DND-41 (cell line): ENCODE results near the gene ADAMTS12.

Experiments used
- EZH2 ChIP-seq: IDR thresholded peaks from 3 replicates; pipeline ENCODE4 v1.6.1; 2012; ENCODE audit warnings: borderline replicate concordance, low read depth, mild to moderate bottlenecking, moderate library complexity, low read length, inconsistent platforms; ENCODE audit not compliant: severe bottlenecking
- TF ChIP-seq, protein P1 (sequence below): IDR thresholded peaks from 2 replicates; pipeline ENCODE4 v1.5.1; 2012; ENCODE audit warnings: borderline replicate concordance, low read length, moderate library complexity, mild to moderate bottlenecking; ENCODE audit not compliant: poor library complexity, severe bottlenecking; ENCODE audit errors: extremely low read depth

DNA sequence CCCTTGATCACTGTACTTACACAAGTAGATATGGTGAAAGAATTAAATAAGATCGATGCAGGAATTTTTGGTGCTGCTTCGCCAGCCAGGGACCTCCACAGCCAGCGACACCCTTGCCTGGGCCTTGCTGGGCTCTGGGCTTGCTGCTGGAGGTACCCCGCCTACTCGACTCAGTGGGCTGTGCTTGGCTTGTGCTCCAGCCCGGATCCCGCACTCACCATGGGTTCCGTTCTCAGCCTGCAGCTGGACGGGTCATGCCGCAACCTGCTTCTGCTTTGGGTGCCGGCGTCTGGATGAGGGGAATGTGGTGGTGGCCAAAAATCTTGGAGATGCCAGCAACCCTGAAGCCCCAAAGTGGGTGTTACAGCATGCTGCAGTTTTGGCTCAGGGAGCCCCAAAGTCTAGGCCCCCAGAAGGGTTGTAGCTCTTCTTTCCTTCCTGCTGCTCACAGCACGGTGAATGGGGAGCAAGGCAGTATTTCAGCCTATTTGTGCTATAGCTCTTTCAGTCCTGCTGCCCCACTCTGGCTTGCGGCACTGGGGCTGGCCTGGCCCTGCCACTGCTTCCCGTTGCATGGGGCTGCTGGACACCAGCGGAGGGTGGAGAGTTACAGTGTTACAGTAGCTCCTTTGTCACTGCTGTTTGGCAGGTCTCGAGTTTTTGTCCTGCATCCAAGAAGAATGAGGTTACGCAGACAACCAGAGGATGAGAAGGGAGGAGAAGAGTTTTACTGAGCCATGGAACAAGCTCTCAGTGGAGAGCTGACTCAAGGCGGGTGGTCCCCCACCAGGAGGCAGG is 403.0 kb downstream of the ADAMTS12 start:
- TF ChIP-seq, protein P1, sequence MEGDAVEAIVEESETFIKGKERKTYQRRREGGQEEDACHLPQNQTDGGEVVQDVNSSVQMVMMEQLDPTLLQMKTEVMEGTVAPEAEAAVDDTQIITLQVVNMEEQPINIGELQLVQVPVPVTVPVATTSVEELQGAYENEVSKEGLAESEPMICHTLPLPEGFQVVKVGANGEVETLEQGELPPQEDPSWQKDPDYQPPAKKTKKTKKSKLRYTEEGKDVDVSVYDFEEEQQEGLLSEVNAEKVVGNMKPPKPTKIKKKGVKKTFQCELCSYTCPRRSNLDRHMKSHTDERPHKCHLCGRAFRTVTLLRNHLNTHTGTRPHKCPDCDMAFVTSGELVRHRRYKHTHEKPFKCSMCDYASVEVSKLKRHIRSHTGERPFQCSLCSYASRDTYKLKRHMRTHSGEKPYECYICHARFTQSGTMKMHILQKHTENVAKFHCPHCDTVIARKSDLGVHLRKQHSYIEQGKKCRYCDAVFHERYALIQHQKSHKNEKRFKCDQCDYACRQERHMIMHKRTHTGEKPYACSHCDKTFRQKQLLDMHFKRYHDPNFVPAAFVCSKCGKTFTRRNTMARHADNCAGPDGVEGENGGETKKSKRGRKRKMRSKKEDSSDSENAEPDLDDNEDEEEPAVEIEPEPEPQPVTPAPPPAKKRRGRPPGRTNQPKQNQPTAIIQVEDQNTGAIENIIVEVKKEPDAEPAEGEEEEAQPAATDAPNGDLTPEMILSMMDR = no peak
- no peak for TF ChIP-seq EZH2
